GM23338 (cell line): ENCODE measurements around the gene TFDP1. TPM values are rescaled to one million over a fixed set of nuclear protein-coding genes. Genes with fewer than 3 reads are reported as not detected.

Experiments used
- ATAC-seq: fragments of 200-7000 bp; cut with Tn5 transposase; 3 replicates; pipeline ENCODE4 v1.9.1; 2020
- DNase-seq: peaks from one replicate; pipeline ENCODE4 v3.0.0-alpha.2; 2015; ENCODE audit warnings: low spot score
- H2AFZ ChIP-seq: fragments of 200-600 bp; sonication (generic); 2 replicates; pipeline ENCODE4 v1.8.0; 2016; ENCODE audit warnings: antibody characterized with exemption, mild to moderate bottlenecking, moderate library complexity
- H3F3A ChIP-seq: fragments of 200-600 bp; sonication (generic); replicated peaks from 2 replicates; pipeline ENCODE4 v1.8.0; 2017; ENCODE audit warnings: antibody characterized with exemption, mixed run types, low read depth
- H3K27ac ChIP-seq: fragments of 200-600 bp; sonication (generic); 2 replicates; pipeline ENCODE4 v1.6.1; 2016; ENCODE audit warnings: low read depth
- H3K27me3 ChIP-seq: fragments of 200-600 bp; sonication (generic); 2 replicates; pipeline ENCODE4 v1.8.0; 2016; ENCODE audit warnings: mild to moderate bottlenecking, mixed run types, moderate library complexity; ENCODE audit not compliant: insufficient read depth
- H3K36me3 ChIP-seq: fragments of 200-600 bp; sonication (generic); 2 replicates; pipeline ENCODE4 v1.8.0; 2016; ENCODE audit warnings: mild to moderate bottlenecking; ENCODE audit not compliant: insufficient read depth
- H3K4me1 ChIP-seq: fragments of 200-600 bp; sonication (generic); 2 replicates; pipeline ENCODE4 v1.8.0; 2016; ENCODE audit warnings: mild to moderate bottlenecking, moderate library complexity; ENCODE audit not compliant: insufficient read depth
- H3K4me2 ChIP-seq: fragments of 200-600 bp; sonication (generic); 2 replicates; pipeline ENCODE4 v1.7.1; 2017; ENCODE audit warnings: mixed run types
- H3K4me3 ChIP-seq: fragments of 200-600 bp; sonication (generic); 2 replicates; pipeline ENCODE4 v1.6.1; 2016; ENCODE audit warnings: mixed run types
- H3K79me2 ChIP-seq: fragments of 200-600 bp; sonication (generic); replicated peaks from 2 replicates; pipeline ENCODE4 v1.8.0; 2017; ENCODE audit warnings: mild to moderate bottlenecking; ENCODE audit not compliant: insufficient read depth
- H3K9me2 ChIP-seq: fragments of 200-600 bp; sonication (generic); 2 replicates; pipeline ENCODE4 v1.8.0; 2017; ENCODE audit not compliant: insufficient read depth
- H4K20me1 ChIP-seq: fragments of 200-600 bp; sonication (generic); replicated peaks from 2 replicates; pipeline ENCODE4 v1.8.0; 2017; ENCODE audit warnings: mild to moderate bottlenecking; ENCODE audit not compliant: insufficient read depth
- H3K27ac Mint-ChIP-seq: 2 replicates; pipeline ENCODE4 v1.8.0; 2020; ENCODE audit warnings: inconsistent platforms, mild to moderate bottlenecking, moderate library complexity, mixed read lengths
- H3K27me3 Mint-ChIP-seq: 3 replicates; pipeline ENCODE4 v1.8.0; 2022; ENCODE audit warnings: low read depth, mild to moderate bottlenecking, moderate library complexity, mixed read lengths, inconsistent platforms; ENCODE audit not compliant: insufficient read depth, poor library complexity
- H3K36me3 Mint-ChIP-seq: 3 replicates; pipeline ENCODE4 v1.8.0; 2021; ENCODE audit warnings: low read depth, mild to moderate bottlenecking, inconsistent platforms, moderate library complexity, mixed read lengths
- H3K4me1 Mint-ChIP-seq: 3 replicates; pipeline ENCODE4 v1.8.0; 2020; ENCODE audit warnings: mild to moderate bottlenecking, inconsistent platforms, mixed read lengths
- H3K4me3 Mint-ChIP-seq: 3 replicates; pipeline ENCODE4 v1.8.0; 2021; ENCODE audit warnings: moderate library complexity, mild to moderate bottlenecking, inconsistent platforms, mixed read lengths
- H3K9me3 Mint-ChIP-seq: 3 replicates; pipeline ENCODE4 v1.8.0; 2020; ENCODE audit warnings: moderate library complexity, mild to moderate bottlenecking, inconsistent platforms, mixed read lengths
- CREB1 ChIP-seq: fragments of 250-450 bp; sonication (Bioruptor Pico); IDR thresholded peaks from 2 replicates; pipeline ENCODE4 v1.5.0; 2020; ENCODE audit warnings: low read depth, mild to moderate bottlenecking, moderate library complexity
- EZH2 ChIP-seq: fragments of 200-600 bp; sonication (generic); IDR thresholded peaks from one replicate; pipeline ENCODE4 v1.8.0; 2017; ENCODE audit warnings: antibody characterized with exemption, mild to moderate bottlenecking, low read depth; ENCODE audit not compliant: unreplicated experiment
- JUNB ChIP-seq: IDR thresholded peaks from one replicate; pipeline ENCODE4 v1.6.1; 2016; ENCODE audit warnings: antibody characterized with exemption; ENCODE audit not compliant: unreplicated experiment
- POLR2AphosphoS5 ChIP-seq: IDR thresholded peaks from 2 replicates; pipeline ENCODE4 v1.6.1; 2016; ENCODE audit warnings: antibody characterized with exemption, low read depth
- STAT1 ChIP-seq: IDR thresholded peaks from one replicate; pipeline ENCODE4 v1.6.1; 2016; ENCODE audit warnings: antibody characterized with exemption; ENCODE audit not compliant: unreplicated experiment
- polyA plus RNA-seq: library from polyadenylated mRNA; unstranded; fragments of >200 nt; fragmentation: Nextera tagmentation; extraction: Ambion mirVana; gene quantifications from 2 replicates; pipeline ENCODE4 v1.2.1, GENCODE V29; 2016
- total RNA-seq: library from RNA; depleted of rRNA; stranded (reverse); fragments of >200 nt; shearing (Covaris generic); gene quantifications from 2 replicates; pipeline ENCODE4 v1.2.3, GENCODE V29; 2014
- TF ChIP-seq, protein P1 (sequence below), 2 experiments: fragments of 200-600 bp in 1 of 2; sonication (generic) in 1 of 2; conservative IDR thresholded peaks; 2 replicates each; pipeline versions ENCODE4 v1.5.1 to v1.6.1; 2016 to 2017; ENCODE audit warnings: antibody characterized with exemption in 2 of 2, low read depth in 2 of 2, mild to moderate bottlenecking in 2 of 2, moderate library complexity in 1 of 2
- TF ChIP-seq, protein P2 (sequence below): IDR thresholded peaks from one replicate; pipeline ENCODE4 v1.6.1; 2018; ENCODE audit warnings: antibody characterized with exemption; ENCODE audit not compliant: unreplicated experiment
- TF ChIP-seq, protein P3 (sequence below): IDR thresholded peaks from 2 replicates; pipeline ENCODE4 v1.6.1; 2016; ENCODE audit warnings: antibody characterized with exemption

TFDP1 gene
- total and polyA plus RNA-seq, 2 experiments from 2014 or later = 42.9 to 80.0 TPM

DNA sequence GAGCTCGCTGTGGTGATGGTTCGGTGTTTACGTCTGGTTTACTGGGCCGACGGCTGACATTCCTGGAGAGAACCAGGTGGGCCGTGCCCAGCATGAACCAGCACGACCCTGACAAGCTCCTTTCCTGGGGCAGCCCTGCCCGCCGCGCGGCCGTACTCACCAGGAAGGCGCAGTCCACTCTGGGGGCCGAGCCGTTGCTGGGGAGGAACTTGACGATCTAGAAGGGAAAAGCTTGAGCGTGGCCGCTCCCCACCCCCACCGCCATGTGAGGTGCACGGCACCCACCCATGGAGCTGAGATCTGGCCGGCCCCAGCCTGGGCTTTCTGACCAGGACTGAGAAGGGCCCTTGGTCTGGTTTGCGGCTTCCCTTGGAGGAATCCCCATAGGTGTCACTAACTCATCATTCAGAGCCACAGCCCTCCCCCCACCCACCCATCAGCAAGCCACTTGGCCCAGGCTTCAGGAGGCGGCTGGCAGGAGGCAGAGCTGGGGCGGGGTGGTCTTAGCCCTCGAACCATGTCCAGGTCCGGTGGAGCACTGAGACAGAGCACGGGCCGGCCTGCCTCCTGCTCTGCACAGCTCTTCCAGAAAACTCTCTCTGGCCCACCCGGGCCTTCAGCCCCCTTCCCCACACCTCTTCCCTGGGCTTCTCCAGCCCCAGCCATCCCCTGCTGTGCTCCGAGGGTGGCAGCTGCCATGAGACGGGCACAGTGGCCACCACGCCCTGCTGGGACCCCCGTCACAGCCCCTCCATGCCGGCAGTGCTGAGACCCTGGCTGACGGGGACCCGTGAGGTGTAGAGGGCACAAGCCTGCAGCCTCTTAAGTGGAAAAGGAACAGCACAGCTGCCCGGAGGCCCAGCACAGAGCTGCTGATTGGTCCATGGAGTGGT, 67.2 kb downstream of the TFDP1 start:
- Mint-ChIP-seq H3K27ac (no peak overlapping the region), H3K36me3 (no peaks in the 10 kb centered on the region), H3K4me3 (no peak overlapping the region), H3K4me1 (peaks cover 16% of the 10 kb centered on the region), H3K9me3 (no peaks in the 10 kb centered on the region), H3K27me3 (peaks cover 13% of the 10 kb centered on the region)
- no peaks in the 10 kb centered on the region for H3K27me3 ChIP-seq
- H3K9me2 ChIP-seq = no peaks in the 10 kb centered on the region
- H2AFZ ChIP-seq = no peak overlapping the region
- H3K36me3 ChIP-seq = no peaks in the 10 kb centered on the region
- ATAC-seq = no peak
- TF ChIP-seq STAT1 = no peak
- no peak for TF ChIP-seq CREB1
- TF ChIP-seq, protein P1, sequence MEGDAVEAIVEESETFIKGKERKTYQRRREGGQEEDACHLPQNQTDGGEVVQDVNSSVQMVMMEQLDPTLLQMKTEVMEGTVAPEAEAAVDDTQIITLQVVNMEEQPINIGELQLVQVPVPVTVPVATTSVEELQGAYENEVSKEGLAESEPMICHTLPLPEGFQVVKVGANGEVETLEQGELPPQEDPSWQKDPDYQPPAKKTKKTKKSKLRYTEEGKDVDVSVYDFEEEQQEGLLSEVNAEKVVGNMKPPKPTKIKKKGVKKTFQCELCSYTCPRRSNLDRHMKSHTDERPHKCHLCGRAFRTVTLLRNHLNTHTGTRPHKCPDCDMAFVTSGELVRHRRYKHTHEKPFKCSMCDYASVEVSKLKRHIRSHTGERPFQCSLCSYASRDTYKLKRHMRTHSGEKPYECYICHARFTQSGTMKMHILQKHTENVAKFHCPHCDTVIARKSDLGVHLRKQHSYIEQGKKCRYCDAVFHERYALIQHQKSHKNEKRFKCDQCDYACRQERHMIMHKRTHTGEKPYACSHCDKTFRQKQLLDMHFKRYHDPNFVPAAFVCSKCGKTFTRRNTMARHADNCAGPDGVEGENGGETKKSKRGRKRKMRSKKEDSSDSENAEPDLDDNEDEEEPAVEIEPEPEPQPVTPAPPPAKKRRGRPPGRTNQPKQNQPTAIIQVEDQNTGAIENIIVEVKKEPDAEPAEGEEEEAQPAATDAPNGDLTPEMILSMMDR (conservative IDR thresholded peaks at IDR 0.05; ENCODE audit: low read depth in 2 of 2) = no peak
- TF ChIP-seq, protein P2, sequence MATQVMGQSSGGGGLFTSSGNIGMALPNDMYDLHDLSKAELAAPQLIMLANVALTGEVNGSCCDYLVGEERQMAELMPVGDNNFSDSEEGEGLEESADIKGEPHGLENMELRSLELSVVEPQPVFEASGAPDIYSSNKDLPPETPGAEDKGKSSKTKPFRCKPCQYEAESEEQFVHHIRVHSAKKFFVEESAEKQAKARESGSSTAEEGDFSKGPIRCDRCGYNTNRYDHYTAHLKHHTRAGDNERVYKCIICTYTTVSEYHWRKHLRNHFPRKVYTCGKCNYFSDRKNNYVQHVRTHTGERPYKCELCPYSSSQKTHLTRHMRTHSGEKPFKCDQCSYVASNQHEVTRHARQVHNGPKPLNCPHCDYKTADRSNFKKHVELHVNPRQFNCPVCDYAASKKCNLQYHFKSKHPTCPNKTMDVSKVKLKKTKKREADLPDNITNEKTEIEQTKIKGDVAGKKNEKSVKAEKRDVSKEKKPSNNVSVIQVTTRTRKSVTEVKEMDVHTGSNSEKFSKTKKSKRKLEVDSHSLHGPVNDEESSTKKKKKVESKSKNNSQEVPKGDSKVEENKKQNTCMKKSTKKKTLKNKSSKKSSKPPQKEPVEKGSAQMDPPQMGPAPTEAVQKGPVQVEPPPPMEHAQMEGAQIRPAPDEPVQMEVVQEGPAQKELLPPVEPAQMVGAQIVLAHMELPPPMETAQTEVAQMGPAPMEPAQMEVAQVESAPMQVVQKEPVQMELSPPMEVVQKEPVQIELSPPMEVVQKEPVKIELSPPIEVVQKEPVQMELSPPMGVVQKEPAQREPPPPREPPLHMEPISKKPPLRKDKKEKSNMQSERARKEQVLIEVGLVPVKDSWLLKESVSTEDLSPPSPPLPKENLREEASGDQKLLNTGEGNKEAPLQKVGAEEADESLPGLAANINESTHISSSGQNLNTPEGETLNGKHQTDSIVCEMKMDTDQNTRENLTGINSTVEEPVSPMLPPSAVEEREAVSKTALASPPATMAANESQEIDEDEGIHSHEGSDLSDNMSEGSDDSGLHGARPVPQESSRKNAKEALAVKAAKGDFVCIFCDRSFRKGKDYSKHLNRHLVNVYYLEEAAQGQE = no peak
- no peak for TF ChIP-seq POLR2AphosphoS5
- TF ChIP-seq JUNB = no peak
- no peak overlapping the region for H3K4me2 ChIP-seq
- no peaks in the 10 kb centered on the region for H3K4me1 ChIP-seq
- H3K4me3 ChIP-seq = no peak overlapping the region
- H3K79me2 ChIP-seq = no peaks in the 10 kb centered on the region
- no peak overlapping the region for H3K27ac ChIP-seq
- H3F3A ChIP-seq = no peaks in the 10 kb centered on the region
- H4K20me1 ChIP-seq = no peaks in the 10 kb centered on the region
- DNase-seq = no peak

DNA sequence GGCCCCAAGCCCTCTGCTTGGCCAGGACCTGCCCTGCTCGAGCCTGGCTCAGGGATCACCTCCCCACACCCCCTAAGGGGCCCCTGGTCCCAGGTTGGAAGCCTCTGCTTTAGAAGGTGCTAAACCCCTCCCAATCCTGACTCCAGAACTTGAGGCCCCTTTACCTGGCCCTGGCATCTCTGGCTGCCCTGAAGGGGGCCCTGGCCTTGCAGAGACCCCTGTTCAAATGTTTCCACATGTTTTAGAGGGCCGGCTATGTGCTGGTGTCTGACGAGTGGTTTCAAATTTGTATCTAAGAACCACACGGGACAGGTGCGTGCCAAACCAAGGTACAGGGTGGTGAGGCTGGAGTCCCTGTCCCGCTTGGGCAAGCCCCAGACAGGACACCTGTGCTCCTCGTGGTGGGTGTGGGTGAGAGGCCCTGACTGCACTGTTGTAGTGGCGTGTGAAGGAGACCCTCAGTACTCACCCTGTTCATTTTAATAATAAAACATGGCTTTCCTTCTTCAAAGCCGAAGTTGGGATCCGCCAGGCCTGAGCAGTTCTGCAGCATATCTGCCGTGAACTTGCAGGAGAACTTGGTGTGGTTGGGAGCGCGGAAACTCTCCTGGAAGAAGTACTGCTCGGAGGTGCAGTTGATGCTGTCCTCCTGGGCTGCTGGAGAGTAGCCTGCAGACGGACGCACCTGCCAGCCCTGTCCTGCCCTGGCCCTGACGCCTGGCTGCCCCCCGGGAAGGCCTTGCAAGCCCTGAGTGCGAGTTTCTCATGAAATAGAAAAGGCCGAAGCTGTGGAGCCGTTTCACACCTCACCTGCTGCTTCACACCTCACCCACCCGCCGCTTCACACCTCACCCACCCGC, 68.1 kb downstream of the TFDP1 start:
- ATAC-seq (no peak), DNase-seq (no peak)
- Mint-ChIP-seq H3K9me3 (no peaks in the 10 kb centered on the region), H3K4me3 (no peak overlapping the region), H3K36me3 (no peaks in the 10 kb centered on the region), H3K27ac (no peak overlapping the region), H3K4me1 (peaks cover 16% of the 10 kb centered on the region), H3K27me3 (peaks cover 11% of the 10 kb centered on the region)
- Histone ChIP-seq H3K9me2 (no peaks in the 10 kb centered on the region), H3K27ac (no peak overlapping the region), H4K20me1 (no peaks in the 10 kb centered on the region), H3K36me3 (no peaks in the 10 kb centered on the region), H3F3A (no peaks in the 10 kb centered on the region), H3K79me2 (no peaks in the 10 kb centered on the region), H3K4me2 (no peak overlapping the region), H3K4me1 (no peaks in the 10 kb centered on the region), H3K4me3 (no peak overlapping the region), H3K27me3 (no peaks in the 10 kb centered on the region), H2AFZ (no peak overlapping the region)
- TF ChIP-seq CREB1 = no peak
- TF ChIP-seq, protein P3, sequence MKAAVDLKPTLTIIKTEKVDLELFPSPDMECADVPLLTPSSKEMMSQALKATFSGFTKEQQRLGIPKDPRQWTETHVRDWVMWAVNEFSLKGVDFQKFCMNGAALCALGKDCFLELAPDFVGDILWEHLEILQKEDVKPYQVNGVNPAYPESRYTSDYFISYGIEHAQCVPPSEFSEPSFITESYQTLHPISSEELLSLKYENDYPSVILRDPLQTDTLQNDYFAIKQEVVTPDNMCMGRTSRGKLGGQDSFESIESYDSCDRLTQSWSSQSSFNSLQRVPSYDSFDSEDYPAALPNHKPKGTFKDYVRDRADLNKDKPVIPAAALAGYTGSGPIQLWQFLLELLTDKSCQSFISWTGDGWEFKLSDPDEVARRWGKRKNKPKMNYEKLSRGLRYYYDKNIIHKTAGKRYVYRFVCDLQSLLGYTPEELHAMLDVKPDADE = no peak
- no peak for TF ChIP-seq EZH2
- TF ChIP-seq, protein P2 = no peak
- TF ChIP-seq, protein P1 (conservative IDR thresholded peaks at IDR 0.05; ENCODE audit: low read depth in 2 of 2) = no peak
